T-helper 17 cell (primary cell): ENCODE data around the gene SLC34A3. TPM values are rescaled to one million over a fixed set of nuclear protein-coding genes. Genes with fewer than 3 reads are reported as not detected.
A peak's percentile ranks its signal among the peaks of the same experiment; 100 is the strongest.

Source experiments
- ATAC-seq: fragments of 150-1000 bp; cut with Tn5 transposase; 2 replicates; pipeline ENCODE4 v1.10.0; 2021; ENCODE audit warnings: mild to moderate bottlenecking, moderate library complexity
- DNase-seq, 3 donors: peaks; one replicate each; pipeline versions ENCODE4 v3.0.0 to v3.0.0-alpha.2; 2020 to 2021
- H3K9me3 ChIP-seq: one replicate; pipeline ENCODE4 v1.7.0; 2013; ENCODE audit warnings: low read length, mild to moderate bottlenecking; ENCODE audit not compliant: control insufficient read depth, poor library complexity, severe bottlenecking
- H3K27ac Mint-ChIP-seq: one replicate; pipeline ENCODE4 v1.8.0; 2022; ENCODE audit warnings: mild to moderate bottlenecking, moderate library complexity, mixed read lengths
- H3K27me3 Mint-ChIP-seq: one replicate; pipeline ENCODE4 v1.8.0; 2022; ENCODE audit warnings: mixed read lengths
- H3K36me3 Mint-ChIP-seq: one replicate; pipeline ENCODE4 v1.8.0; 2022; ENCODE audit warnings: low read depth, mixed read lengths
- H3K4me1 Mint-ChIP-seq: one replicate; pipeline ENCODE4 v1.8.0; 2022; ENCODE audit warnings: mild to moderate bottlenecking, mixed read lengths
- H3K4me3 Mint-ChIP-seq: one replicate; pipeline ENCODE4 v1.8.0; 2022; ENCODE audit warnings: mild to moderate bottlenecking, moderate library complexity, mixed read lengths
- total RNA-seq, 4 donors: library from RNA in 2 of 4; stranded (reverse) in 2 of 4; gene quantifications; one replicate each; pipeline ENCODE4 v1.2.3 and lab custom pipeline; 2022 to 2026

Gene SLC34A3
- total RNA-seq (not detected), total RNA-seq (lab: John Stamatoyannopoulos, UW) (0 to 0.12 reads per million in 2 donors)

DNA sequence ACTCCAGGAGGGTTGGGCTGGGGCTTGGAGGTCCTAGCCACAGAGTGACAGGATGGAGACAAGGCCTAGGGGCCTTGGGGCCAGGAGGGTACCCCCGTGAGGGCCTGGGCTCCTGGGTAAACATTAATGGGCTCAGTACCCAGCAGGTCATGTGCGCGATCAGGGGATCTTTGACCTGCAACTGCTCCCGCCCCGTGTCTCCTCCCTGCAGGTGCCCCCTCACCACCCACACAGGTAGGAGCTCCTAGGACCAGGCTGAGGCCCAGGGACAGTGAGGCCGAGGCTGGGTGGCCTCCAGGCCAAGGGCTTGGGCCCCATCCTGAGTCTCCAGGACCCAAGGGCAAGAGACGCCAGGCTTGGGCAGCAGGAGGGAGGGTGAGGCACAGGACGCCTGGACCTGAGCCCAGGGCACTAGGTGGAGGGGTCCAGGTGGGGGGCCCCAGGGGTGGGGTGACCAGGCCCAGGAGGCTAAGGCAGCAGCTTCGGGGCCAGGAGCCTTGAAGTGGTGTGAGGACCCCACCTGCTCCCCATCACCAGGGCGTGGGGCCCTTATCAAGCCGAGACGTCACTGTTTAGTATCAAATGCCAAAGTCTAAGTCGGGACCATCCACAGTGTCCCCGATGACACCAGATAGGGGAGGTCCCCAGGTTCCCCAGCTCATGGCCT is at the start of gene SLC34A3:
Gene SLC34A3, plus strand, starts transcription at position 197 of the 667 bp plus-strand sequence. CDS start 802 bp downstream, outside the sequence.
- ATAC-seq (no peak), DNase-seq (no peak)
- H3K9me3 ChIP-seq, result no peaks in the 10 kb centered on the region
- peaks cover 2% of the 10 kb centered on the region for H3K36me3 Mint-ChIP-seq
- no peak within 1 kb of the TSS for H3K4me3 Mint-ChIP-seq
- no peak within 1 kb of the TSS for H3K27ac Mint-ChIP-seq
- H3K27me3 Mint-ChIP-seq, result peaks cover 15% of the 10 kb centered on the region
- H3K4me1 Mint-ChIP-seq, result peaks cover 4% of the 10 kb centered on the region

GRCh38 chr9:137181680-137182079 is 49.0 kb upstream of the SLC34A3 start:
- H3K27ac Mint-ChIP-seq, result peak overlapping the region; percentile 80
- H3K4me1 Mint-ChIP-seq, result peaks cover 10% of the 10 kb centered on the region
- no peaks in the 10 kb centered on the region for H3K27me3 Mint-ChIP-seq
- DNase-seq (no peak), ATAC-seq (no peak)
- no peaks in the 10 kb centered on the region for H3K9me3 ChIP-seq
- no peak overlapping the region for H3K4me3 Mint-ChIP-seq
- peaks cover 3% of the 10 kb centered on the region for H3K36me3 Mint-ChIP-seq

GRCh38 chr9:137182836-137183235 is 47.9 kb upstream of the SLC34A3 start:
- Mint-ChIP-seq H3K4me3 (no peak overlapping the region), H3K27me3 (no peaks in the 10 kb centered on the region), H3K27ac (no peak overlapping the region), H3K36me3 (peaks cover 3% of the 10 kb centered on the region), H3K4me1 (peaks cover 12% of the 10 kb centered on the region)
- H3K9me3 ChIP-seq, result no peaks in the 10 kb centered on the region
- DNase-seq (no peak), ATAC-seq (no peak)

DNA sequence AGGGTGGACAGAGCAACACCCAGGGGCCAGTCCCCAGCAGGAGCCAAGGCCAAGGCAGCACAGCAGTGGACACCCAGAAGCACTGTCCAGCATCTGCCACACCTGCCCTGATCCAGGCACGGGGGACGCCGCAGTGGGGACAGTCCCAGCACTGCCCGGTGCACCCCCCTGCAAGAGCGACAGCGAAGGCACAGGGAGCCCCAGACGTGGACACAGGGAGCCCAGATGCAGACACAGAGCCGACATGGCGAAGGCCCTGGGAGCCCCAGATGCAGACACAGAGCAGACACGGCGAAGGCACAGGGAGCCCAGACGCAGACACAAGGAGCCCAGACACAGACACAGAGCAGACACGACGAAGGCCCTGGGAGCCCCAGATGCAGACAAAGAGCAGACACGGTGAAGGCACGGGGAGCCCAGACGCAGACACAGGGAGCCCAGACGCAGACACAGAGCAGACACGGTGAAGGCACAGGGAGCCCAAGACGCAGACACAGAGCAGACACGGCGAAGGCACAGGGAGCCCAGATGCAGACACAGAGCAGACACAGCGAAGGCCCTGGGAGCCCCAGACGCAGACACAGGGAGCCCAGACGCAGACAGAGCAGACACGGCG is 46.6 kb upstream of the SLC34A3 start:
- DNase-seq (no peak), ATAC-seq (no peak)
- Mint-ChIP-seq H3K36me3 (peaks cover 3% of the 10 kb centered on the region), H3K4me3 (peak overlapping the region; percentile 21), H3K27ac (no peak overlapping the region), H3K4me1 (peaks cover 19% of the 10 kb centered on the region), H3K27me3 (no peaks in the 10 kb centered on the region)
- H3K9me3 ChIP-seq, result no peaks in the 10 kb centered on the region

DNA sequence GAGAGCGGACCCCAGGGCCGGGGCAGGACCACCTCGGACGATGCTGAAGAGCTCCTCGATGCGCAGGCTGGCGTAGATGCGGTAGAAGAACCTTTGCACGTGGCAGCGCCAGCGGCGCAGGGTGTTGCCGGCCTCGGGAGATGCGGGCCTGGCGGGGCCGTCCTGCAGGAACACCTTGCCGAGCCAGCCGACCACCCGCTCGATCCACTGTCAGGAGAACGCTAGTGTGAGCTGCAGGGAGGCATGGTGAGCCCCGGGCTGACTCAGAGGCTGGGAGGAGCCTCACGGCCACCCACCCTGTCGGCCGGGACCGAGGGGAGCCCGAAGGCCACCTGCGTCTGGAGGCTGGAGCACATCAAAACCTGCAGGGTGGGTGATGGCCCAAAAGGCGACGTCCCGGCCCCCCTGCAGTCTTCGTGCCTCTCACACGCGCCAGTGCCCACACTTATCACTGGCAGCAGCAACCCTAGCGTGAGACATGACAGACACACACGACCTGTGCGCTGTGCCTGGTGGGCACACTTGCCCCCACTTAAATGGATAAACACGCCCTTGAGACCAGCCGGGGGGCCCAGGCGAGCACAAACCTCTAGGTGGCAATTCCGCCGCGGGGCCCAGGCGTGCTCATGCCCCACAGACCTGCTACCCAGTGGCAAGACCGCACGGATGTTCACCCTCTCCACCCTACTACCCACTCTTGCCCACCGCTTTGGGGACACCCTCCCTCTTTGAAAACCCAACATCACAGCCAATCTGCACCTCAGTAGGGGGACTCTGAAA is 45.6 kb upstream of the SLC34A3 start:
- DNase-seq (no peak), ATAC-seq (no peak)
- Mint-ChIP-seq H3K4me1 (peaks cover 25% of the 10 kb centered on the region), H3K36me3 (peaks cover 3% of the 10 kb centered on the region), H3K4me3 (no peak overlapping the region), H3K27me3 (no peaks in the 10 kb centered on the region), H3K27ac (no peak overlapping the region)
- no peaks in the 10 kb centered on the region for H3K9me3 ChIP-seq

DNA sequence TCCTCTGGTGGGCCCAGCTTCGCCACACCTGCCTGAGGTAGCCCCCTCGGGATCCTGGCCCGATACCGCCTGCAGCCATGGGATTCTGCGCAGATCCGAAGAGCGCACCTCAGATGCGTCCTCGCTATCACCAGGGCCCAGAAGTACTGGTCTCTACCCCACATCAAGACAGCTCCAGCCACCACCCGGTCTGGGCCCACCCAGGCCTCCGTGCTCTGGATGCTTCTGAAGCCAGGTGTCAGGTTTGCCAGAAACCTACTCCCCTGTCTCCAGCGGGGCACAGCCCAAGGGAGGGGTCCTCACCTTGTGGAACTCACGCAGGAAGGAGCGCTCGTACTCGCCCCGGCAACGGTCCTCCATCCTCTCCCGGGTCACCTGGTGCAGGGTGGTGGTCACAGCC is 44.8 kb upstream of the SLC34A3 start:
- H3K36me3 Mint-ChIP-seq, result peaks cover 3% of the 10 kb centered on the region

GRCh38 chr9:137186385-137186784 is 44.3 kb upstream of the SLC34A3 start:
- no peaks in the 10 kb centered on the region for H3K9me3 ChIP-seq
- Mint-ChIP-seq H3K27ac (peak overlapping the region; percentile 89), H3K4me3 (no peak overlapping the region), H3K4me1 (peaks cover 31% of the 10 kb centered on the region), H3K27me3 (no peaks in the 10 kb centered on the region), H3K36me3 (peaks cover 3% of the 10 kb centered on the region)
- DNase-seq (no peak), ATAC-seq (no peak)

More for the DNA sequence above, 44.8 kb upstream of the SLC34A3 start:
- Mint-ChIP-seq H3K4me1 (peaks cover 30% of the 10 kb centered on the region), H3K27me3 (no peaks in the 10 kb centered on the region), H3K27ac (no peak overlapping the region), H3K4me3 (no peak overlapping the region)
- no peak for DNase-seq
- ATAC-seq, result no peak
- no peaks in the 10 kb centered on the region for H3K9me3 ChIP-seq

DNA sequence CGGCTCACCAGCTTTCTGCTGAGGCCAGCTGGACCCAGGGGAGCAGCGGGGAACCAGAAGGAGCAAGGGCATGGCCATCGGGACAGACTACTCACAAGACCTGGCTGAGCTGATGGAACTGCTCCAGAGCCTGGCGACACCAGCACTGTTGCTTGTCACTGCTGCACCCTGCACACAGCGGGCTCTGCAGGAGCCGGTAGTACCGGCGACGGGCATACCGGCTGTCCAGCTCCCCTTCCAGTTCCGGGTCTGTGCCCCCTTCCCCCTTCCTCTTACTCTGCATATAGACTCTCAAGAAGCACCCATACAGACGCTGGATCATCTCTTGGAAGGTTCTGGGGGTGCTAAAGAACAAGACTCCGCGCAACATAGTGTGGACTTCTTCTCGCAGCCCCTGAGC is 43.3 kb upstream of the SLC34A3 start:
- Mint-ChIP-seq H3K27me3 (no peaks in the 10 kb centered on the region), H3K36me3 (no peaks in the 10 kb centered on the region), H3K4me1 (peaks cover 28% of the 10 kb centered on the region), H3K4me3 (peak overlapping the region; percentile 94), H3K27ac (peak overlapping the region; percentile 89)
- DNase-seq (no peak), ATAC-seq (no peak)
- H3K9me3 ChIP-seq, result no peaks in the 10 kb centered on the region

GRCh38 chr9:137188086-137188489 is 42.6 kb upstream of the SLC34A3 start:
- Mint-ChIP-seq H3K4me3 (peak overlapping the region; percentile 94), H3K27ac (peak overlapping the region; percentile 89), H3K36me3 (no peaks in the 10 kb centered on the region), H3K4me1 (peaks cover 28% of the 10 kb centered on the region), H3K27me3 (no peaks in the 10 kb centered on the region)
- DNase-seq (no peak), ATAC-seq (peak; percentile 33)
- H3K9me3 ChIP-seq, result no peaks in the 10 kb centered on the region

GRCh38 chr9:137188490-137189296 is 42.0 kb upstream of the SLC34A3 start, which contains the start of the genes ANAPC2 and SSNA1:
Gene ANAPC2 (minus strand): TSS chr9:137188560. CDS start chr9:137188532, 28 bp downstream.
Gene SSNA1 (plus strand): TSS chr9:137188676. CDS start chr9:137188727, 51 bp downstream.
- DNase-seq, result peak; percentile 86 to 95 (median 92)
- peaks cover 26% of the 10 kb centered on the region for H3K4me1 Mint-ChIP-seq
- H3K9me3 ChIP-seq, result no peaks in the 10 kb centered on the region
- H3K4me3 Mint-ChIP-seq, result peak within 1 kb of the TSS; percentile 94
- H3K27ac Mint-ChIP-seq, result peak within 1 kb of the TSS; percentile 89
- peak; percentile 81 for ATAC-seq
- no peaks in the 10 kb centered on the region for H3K36me3 Mint-ChIP-seq
- H3K27me3 Mint-ChIP-seq, result no peaks in the 10 kb centered on the region

DNA sequence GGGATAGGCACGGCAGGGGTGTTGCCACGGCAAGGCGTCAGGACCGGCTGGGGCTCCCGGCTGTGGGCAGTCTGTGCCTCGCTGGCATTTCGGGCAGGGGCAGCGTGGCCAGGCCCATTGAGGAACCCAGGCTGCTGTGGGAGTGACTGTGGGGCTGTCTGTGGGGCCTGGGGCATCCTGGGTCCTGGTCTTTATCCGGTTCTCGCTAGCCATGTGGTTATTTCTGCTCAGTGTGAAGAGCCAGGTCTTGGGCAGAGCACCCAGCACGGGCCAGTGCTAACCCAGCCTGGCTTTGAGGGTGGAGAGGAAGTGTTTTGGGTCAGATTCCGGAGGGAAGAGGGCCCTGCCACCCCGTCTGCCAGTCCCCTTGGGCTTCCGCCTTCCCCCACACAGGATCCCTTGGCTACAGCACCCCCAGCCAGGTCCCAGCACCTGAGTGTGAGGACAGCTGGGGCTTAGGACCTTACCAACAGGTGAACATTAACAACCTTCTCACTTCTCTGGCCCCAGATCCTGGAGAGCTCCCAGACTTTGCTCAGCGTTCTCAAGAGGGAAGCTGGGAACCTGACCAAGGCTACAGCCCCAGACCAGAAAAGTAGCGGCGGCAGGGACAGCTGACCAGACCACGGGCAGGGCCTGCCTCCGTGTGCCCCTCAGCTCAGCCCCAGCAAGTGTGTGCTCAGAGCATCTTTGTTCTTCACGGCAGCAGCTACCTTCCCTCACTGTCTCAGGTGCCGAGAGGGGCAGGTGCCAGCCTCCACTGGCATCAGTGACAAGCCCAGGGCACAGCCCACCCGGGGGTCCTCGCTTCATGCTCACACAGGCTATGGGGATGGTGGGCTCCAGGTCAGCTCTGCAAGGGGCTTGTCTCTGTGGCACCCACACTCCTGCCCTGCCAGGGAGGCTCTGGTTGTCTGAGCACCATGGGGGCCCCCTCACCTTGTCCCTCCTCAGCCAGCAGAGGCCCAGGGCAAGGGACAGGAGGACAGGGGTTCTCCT is 41.1 kb upstream of the SLC34A3 start:
- H3K4me3 Mint-ChIP-seq, result peak overlapping the region; percentile 94
- no peaks in the 10 kb centered on the region for H3K9me3 ChIP-seq
- peaks cover 22% of the 10 kb centered on the region for H3K4me1 Mint-ChIP-seq
- no peaks in the 10 kb centered on the region for H3K36me3 Mint-ChIP-seq
- H3K27me3 Mint-ChIP-seq, result no peaks in the 10 kb centered on the region
- peak overlapping the region; percentile 89 for H3K27ac Mint-ChIP-seq
- no peak for ATAC-seq
- DNase-seq, result no peak
